SU-DHL-6 (cell line): Measurements from ENCODE around the gene HGS.

Experiments
- H2AFZ ChIP-seq: fragments of 200-600 bp; sonication (generic); 2 replicates; pipeline ENCODE4 v1.6.1; 2014; ENCODE audit warnings: low read depth, mild to moderate bottlenecking, moderate library complexity, mixed read lengths, antibody characterized with exemption, low read length; ENCODE audit not compliant: severe bottlenecking
- H3F3A ChIP-seq: fragments of 200-600 bp; shearing (Covaris generic); 2 replicates; pipeline ENCODE4 v1.6.0; 2016; ENCODE audit warnings: antibody characterized with exemption, mild to moderate bottlenecking; ENCODE audit not compliant: insufficient read depth
- H3K27ac ChIP-seq: fragments of 200-600 bp; sonication (generic); 2 replicates; pipeline ENCODE4 v1.5.1; 2016; ENCODE audit warnings: low read depth, mild to moderate bottlenecking, low read length, moderate library complexity, mixed read lengths
- H3K27me3 ChIP-seq: fragments of 200-600 bp; sonication (generic), shearing (Covaris generic); 2 replicates; pipeline ENCODE4 v1.6.0; 2014; ENCODE audit warnings: mild to moderate bottlenecking, low read length
- H3K36me3 ChIP-seq: fragments of 200-600 bp; sonication (generic); 2 replicates; pipeline ENCODE4 v1.6.1; 2014; ENCODE audit warnings: mild to moderate bottlenecking, low read length, mixed read lengths
- H3K4me2 ChIP-seq: fragments of 300-600, 200-600 bp; shearing (Covaris generic), sonication (generic); 2 replicates; pipeline ENCODE4 v1.6.0; 2014; ENCODE audit warnings: low read length, low read depth, mild to moderate bottlenecking; ENCODE audit not compliant: poor library complexity, severe bottlenecking
- H3K4me3 ChIP-seq: fragments of 200-600 bp; sonication (generic); 2 replicates; pipeline ENCODE4 v1.5.1; 2014; ENCODE audit warnings: antibody characterized with exemption, low read length, mild to moderate bottlenecking, mixed read lengths; ENCODE audit not compliant: insufficient read depth, poor library complexity, severe bottlenecking
- H3K79me2 ChIP-seq: fragments of 200-600 bp; sonication (generic); 2 replicates; pipeline ENCODE4 v1.6.1; 2014; ENCODE audit warnings: mild to moderate bottlenecking, low read length, moderate library complexity; ENCODE audit not compliant: insufficient read depth
- H3K9ac ChIP-seq: fragments of 200-600 bp; sonication (generic); 2 replicates; pipeline ENCODE4 v1.7.0; 2014; ENCODE audit warnings: mild to moderate bottlenecking, low read length
- H3K9me2 ChIP-seq: fragments of 200-600 bp; sonication (generic); replicated peaks from 2 replicates; pipeline ENCODE4 v1.6.1; 2014; ENCODE audit warnings: low read length; ENCODE audit not compliant: insufficient read depth
- H3K9me3 ChIP-seq: fragments of 200-600 bp; sonication (generic); 2 replicates; pipeline ENCODE4 v1.6.1; 2014; ENCODE audit warnings: low read length, mixed read lengths; ENCODE audit not compliant: insufficient read depth
- H4K20me1 ChIP-seq: fragments of 200-600 bp; sonication (generic); 2 replicates; pipeline ENCODE4 v1.6.1; 2014; ENCODE audit warnings: low read depth, mild to moderate bottlenecking, antibody characterized with exemption, low read length, moderate library complexity, mixed read lengths
- EZH2phosphoT487 ChIP-seq: fragments of 200-600 bp; sonication (generic), shearing (Covaris generic); conservative IDR thresholded peaks from 2 replicates; pipeline ENCODE4 v1.6.1; 2018; ENCODE audit warnings: mild to moderate bottlenecking, antibody characterized with exemption, low read length, moderate library complexity, mixed read lengths
- TF ChIP-seq, protein P1 (sequence below): fragments of 200-600 bp; sonication (generic); IDR thresholded peaks from one replicate; pipeline ENCODE4 v1.5.1; 2017; ENCODE audit warnings: antibody characterized with exemption, mild to moderate bottlenecking, low read length, moderate library complexity; ENCODE audit not compliant: insufficient read depth, poor library complexity, severe bottlenecking

Gene HGS

DNA sequence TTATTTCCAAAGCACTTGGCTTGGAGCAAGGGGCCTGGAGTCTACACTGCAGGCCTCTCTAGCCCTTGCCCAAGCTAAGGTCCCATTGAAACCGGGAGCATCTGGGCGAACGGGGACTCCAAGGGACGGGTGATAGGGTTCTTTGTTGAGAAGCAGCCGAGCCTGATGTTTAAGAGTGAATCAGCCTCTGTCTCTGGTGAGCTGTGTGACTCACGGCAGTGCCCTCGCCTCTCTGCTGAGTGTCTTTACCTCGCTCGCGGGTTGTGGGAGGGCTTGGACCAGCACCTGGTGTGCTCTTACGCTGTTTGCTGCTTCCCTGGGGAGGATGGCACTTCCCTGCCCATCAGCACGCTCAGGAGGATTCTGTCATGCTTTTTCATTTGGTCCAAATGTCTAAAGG is 1.3 kb downstream of the HGS start:
- Histone ChIP-seq H3K79me2 (peaks cover 49% of the 10 kb centered on the region), H3K9ac (peak overlapping the region; percentile 86), H3K9me2 (no peaks in the 10 kb centered on the region), H3F3A (no peaks in the 10 kb centered on the region), H3K9me3 (no peaks in the 10 kb centered on the region), H3K4me2 (peak overlapping the region; percentile 76), H3K36me3 (no peaks in the 10 kb centered on the region), H3K27ac (no peak overlapping the region), H4K20me1 (no peaks in the 10 kb centered on the region), H3K4me3 (peak overlapping the region; percentile 84), H2AFZ (no peak overlapping the region), H3K27me3 (no peaks in the 10 kb centered on the region)
- no peak for TF ChIP-seq EZH2phosphoT487
- TF ChIP-seq, protein P1, sequence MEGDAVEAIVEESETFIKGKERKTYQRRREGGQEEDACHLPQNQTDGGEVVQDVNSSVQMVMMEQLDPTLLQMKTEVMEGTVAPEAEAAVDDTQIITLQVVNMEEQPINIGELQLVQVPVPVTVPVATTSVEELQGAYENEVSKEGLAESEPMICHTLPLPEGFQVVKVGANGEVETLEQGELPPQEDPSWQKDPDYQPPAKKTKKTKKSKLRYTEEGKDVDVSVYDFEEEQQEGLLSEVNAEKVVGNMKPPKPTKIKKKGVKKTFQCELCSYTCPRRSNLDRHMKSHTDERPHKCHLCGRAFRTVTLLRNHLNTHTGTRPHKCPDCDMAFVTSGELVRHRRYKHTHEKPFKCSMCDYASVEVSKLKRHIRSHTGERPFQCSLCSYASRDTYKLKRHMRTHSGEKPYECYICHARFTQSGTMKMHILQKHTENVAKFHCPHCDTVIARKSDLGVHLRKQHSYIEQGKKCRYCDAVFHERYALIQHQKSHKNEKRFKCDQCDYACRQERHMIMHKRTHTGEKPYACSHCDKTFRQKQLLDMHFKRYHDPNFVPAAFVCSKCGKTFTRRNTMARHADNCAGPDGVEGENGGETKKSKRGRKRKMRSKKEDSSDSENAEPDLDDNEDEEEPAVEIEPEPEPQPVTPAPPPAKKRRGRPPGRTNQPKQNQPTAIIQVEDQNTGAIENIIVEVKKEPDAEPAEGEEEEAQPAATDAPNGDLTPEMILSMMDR, result no peak

DNA sequence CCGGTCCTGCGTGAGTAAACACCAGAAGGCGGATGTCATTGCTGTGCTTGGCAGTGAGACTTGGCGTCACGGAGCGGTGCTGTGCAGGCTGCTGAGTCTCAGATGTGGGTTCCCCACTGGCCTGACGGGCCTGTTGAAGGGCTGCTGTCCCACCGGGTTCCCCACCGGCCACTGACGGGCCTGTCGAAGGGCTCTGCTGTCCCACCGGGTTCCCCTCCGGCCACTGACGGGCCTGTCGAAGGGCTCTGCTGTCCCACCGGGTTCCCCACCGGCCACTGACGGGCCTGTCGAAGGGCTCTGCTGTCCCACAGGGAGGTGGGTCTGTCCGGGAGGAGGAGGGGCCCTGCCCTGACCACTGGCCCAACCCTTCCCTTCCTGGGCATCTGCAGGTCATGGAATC is 2.8 kb downstream of the HGS start:
- H3K27ac ChIP-seq, result no peak overlapping the region
- no peak overlapping the region for H3K4me3 ChIP-seq
- H3K4me2 ChIP-seq, result no peak overlapping the region
- no peaks in the 10 kb centered on the region for H3K9me2 ChIP-seq
- H3K79me2 ChIP-seq, result peaks cover 47% of the 10 kb centered on the region
- no peaks in the 10 kb centered on the region for H4K20me1 ChIP-seq
- no peak overlapping the region for H3K9ac ChIP-seq
- H2AFZ ChIP-seq, result no peak overlapping the region
- H3K36me3 ChIP-seq, result no peaks in the 10 kb centered on the region
- TF ChIP-seq EZH2phosphoT487, result no peak
- TF ChIP-seq, protein P1, result no peak
- no peaks in the 10 kb centered on the region for H3K27me3 ChIP-seq
- no peaks in the 10 kb centered on the region for H3F3A ChIP-seq
- H3K9me3 ChIP-seq, result no peaks in the 10 kb centered on the region

DNA sequence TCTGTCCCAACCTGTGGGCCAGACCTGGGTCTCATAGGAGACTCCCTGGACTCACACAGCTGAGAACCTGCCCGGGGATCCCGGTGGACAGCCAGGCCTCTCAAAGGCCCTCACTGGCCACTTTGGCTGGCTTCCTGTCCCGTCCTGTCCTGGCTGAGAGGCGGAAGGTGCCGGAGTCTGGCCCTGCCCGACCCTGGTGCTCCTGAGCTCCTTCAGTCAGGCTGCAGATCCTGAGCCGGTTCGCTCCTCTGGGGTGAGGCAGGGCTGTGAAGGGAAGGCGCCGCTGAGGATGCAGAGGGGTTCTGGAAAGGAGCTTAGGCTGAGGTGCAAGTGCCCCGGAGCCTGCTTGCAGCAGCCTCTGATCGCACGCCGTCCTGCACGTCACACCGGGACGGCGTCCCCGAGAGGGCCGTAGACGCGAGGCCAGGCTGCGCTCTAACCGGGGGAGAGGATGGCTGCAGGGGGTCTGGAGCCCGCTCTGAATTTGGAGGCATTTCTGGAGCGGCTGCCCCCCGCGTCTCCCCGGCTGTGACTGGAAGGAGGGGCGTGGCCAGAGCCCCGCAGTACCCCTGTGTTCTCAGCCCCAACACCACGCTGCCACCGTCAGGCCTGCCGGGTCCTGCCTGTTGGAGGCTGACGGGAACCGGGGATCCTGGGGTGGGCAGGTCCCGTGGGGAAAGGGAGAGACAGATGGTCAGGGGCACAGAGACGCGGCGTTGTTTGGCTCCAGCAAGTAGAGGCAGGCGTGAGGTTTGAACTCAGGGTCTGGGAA is 4.1 kb downstream of the HGS start:
- Histone ChIP-seq H3K4me2 (no peak overlapping the region), H3K36me3 (no peaks in the 10 kb centered on the region), H3K4me3 (no peak overlapping the region), H2AFZ (no peak overlapping the region), H3K27ac (no peak overlapping the region), H3K9me3 (no peaks in the 10 kb centered on the region), H3K9me2 (no peaks in the 10 kb centered on the region), H4K20me1 (no peaks in the 10 kb centered on the region), H3K79me2 (peaks cover 33% of the 10 kb centered on the region), H3K9ac (no peak overlapping the region), H3K27me3 (no peaks in the 10 kb centered on the region), H3F3A (no peaks in the 10 kb centered on the region)
- no peak for TF ChIP-seq EZH2phosphoT487
- TF ChIP-seq, protein P1, result no peak
